Measurements from ENCODE around the gene MRGPRF. TPM values are rescaled to one million over a fixed set of nuclear protein-coding genes. Genes with fewer than 3 reads are reported as not detected.

The MRGPRF gene
- total RNA-seq, 3 donors from 2014 or later: 0.10 to 0.18 TPM; not detected in 1

DNA sequence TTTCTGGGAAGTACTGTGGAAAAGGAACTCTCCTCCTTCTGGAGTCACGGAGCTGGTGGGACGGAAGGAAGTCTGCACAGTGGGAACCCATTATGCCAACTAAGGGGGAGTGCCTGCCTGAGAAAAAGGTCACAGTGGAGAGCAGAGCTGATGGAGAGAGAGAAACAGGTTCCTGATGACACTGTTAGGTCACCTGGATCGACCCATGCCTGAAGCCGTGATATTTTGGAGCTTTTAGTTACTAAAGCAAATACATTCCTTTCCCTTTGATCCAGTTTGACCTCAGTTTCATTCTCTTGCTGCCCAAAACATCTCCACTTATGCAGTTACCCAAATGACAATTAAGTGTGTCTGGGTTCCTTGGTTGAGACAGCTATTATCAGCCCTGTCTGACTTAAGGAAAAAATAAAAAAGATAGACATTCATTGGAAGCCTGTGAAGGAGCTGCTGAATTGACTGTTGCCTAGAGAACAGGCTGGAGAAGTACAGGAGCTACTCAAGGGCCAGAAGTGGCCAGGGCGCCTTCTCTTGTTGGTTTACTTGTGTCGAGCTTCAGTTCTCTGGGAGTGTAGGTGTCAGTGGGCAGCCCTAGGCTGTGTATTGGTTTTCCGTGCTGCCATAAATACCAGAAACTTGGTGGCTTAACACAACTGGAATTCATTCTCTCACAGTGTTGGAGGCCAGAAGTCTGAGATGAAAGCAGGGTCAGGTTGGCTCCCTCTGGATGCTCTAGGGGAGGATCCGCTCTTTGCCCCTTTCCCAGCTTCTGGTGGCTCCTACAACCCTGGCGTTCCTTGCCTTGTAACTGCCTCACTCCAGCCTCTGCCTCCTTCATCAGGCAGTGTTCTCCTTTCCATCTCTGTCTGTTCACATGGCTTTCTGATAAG, 45.9 kb downstream of the MRGPRF start:
- Mint-ChIP-seq H3K36me3 (ENCODE audit: insufficient read depth) (no peaks in the 10 kb centered on the region), H3K9me3 (no peaks in the 10 kb centered on the region), H3K27me3 (ENCODE audit: low read depth) (peaks cover 12% of the 10 kb centered on the region), H3K4me3 (no peak overlapping the region), H3K4me1 (ENCODE audit: low read depth) (peaks cover 32% of the 10 kb centered on the region)
- DNase-seq (no peak), ATAC-seq (no peak)

DNA sequence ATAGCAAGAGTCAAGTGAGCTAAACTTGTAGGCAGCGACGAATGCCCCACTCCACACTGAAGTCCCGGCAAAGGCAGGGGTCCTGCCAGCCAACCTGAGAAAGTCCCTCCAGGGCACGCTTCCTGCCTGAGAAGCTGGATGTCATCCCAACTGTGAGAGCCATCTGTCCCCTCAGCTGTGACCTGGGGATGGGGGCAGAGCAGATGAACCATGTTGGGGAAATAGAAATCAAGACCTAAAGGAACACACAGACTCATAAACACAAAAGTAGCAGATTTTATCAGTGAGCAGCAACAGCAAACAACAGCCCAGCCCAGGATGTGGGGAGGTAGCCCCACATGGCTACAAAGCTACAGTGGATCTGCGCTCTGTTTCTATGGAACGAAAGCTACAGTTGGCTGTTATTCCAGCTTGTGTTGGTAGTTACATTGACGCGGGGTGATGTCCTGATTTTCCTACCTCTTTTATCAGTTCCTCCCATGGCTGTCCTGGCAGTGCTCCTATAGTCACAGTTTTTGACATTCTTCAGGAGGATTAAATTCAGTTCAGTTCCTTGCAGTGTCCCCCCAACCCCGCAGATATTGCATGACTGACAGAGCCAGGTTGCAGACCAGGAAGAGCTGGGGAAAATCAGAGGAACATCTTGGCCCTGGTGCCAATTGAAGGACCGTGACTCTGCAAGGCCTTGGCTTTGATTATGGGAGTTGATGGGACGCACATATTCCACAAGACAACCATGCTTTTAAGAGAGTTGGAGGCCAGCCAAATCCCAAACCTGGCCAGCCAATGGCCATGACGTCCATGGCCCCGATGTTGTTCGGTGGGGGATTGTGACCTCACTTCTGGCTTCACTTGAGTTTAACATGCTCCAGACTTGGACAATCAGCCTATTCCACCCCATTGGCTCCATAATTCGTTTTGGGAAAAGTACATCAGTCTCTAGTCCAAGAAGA, 46.9 kb downstream of the MRGPRF start:
- ATAC-seq (no peak), DNase-seq (no peak)
- no peaks in the 10 kb centered on the region for H3K9me3 Mint-ChIP-seq
- no peak overlapping the region for H3K4me3 Mint-ChIP-seq
- peaks cover 9% of the 10 kb centered on the region for H3K27me3 Mint-ChIP-seq (ENCODE audit: low read depth)
- H3K36me3 Mint-ChIP-seq (ENCODE audit: insufficient read depth): no peaks in the 10 kb centered on the region
- H3K4me1 Mint-ChIP-seq (ENCODE audit: low read depth): peaks cover 32% of the 10 kb centered on the region

DNA sequence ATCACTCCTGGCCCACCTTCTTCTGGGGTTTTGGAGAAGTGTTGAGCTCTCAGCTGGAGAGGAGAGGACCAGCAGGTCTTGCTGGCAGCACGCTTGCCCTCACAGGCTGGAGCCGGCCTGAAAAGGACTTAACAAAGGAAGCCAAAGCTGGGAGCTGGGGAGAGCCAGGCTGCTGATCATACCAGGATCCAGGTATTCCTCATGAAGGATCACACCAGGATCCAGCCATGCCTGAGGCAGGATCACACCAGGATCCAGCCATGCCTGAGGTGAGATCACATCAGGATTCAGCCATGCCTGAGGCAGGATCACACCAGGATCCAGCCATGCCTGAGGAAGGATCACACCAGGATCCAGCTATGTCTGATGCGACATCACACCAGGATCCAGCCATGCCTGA, 49.3 kb downstream of the MRGPRF start:
- H3K27me3 Mint-ChIP-seq (ENCODE audit: low read depth): peaks cover 6% of the 10 kb centered on the region
- no peaks in the 10 kb centered on the region for H3K9me3 Mint-ChIP-seq
- no peaks in the 10 kb centered on the region for H3K36me3 Mint-ChIP-seq (ENCODE audit: insufficient read depth)
- ATAC-seq (no peak), DNase-seq (no peak)
- H3K4me1 Mint-ChIP-seq (ENCODE audit: low read depth): peaks cover 32% of the 10 kb centered on the region
- no peak overlapping the region for H3K4me3 Mint-ChIP-seq

DNA sequence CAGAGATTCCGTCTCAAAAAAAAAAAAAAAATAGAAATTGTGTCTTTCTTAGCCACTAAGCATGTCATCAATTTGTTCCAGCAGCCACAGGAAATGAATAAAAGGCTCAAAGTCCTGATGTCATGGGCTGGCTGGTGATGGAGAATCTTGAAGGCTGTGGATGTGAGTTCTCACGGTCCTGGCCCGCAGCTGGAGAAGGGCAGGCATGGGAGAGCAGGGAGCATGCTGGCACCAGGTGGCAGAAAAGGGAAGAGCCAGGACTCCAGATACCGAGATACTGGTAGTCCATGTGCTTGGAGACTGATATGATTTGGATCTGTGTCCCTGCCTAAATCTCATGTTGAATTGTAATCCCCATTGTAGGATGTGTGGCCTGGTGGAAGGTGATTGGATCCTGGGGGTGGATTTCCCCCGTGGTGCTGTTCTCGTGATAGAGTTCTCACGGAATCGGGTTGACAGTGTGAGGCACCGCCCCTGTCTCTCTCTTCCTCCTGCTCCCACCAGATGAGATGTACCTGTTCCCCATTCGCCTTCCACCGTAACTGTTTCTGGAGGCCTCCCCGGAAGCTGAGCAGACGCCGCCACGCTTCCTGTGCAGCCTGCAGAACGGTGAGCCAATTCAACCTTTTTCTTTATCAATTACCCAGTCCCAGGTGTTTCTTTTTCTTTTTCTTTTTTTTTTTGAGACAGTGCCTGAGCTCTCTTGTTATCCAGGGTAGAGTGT, 50.4 kb downstream of the MRGPRF start:
- peak overlapping the region; percentile 45 for H3K4me3 Mint-ChIP-seq
- H3K36me3 Mint-ChIP-seq (ENCODE audit: insufficient read depth): no peaks in the 10 kb centered on the region
- no peaks in the 10 kb centered on the region for H3K9me3 Mint-ChIP-seq
- peaks cover 31% of the 10 kb centered on the region for H3K4me1 Mint-ChIP-seq (ENCODE audit: low read depth)
- DNase-seq (no peak), ATAC-seq (peak; percentile 46 to 48)
- H3K27me3 Mint-ChIP-seq (ENCODE audit: low read depth): peaks cover 1% of the 10 kb centered on the region

DNA sequence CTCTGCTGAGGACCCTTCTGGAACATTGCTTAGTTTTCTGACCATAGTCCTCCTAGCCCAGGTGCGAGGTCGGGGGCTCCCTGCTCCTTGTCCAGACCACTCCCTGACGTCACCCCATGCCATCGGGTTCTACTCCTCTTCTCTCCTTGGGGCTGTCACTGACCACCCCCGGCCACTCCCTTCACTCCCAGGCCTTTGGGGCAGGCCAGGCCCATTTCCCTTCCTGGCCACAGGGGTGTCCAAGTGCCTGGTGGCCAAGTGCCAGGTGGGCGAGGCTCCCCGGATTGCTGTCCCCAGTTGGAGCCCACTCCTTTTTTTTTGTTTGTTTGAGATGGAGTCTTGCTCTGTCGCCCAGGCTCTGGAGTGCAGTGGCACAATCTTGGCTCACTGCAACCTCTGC, 51.8 kb downstream of the MRGPRF start:
- DNase-seq (no peak), ATAC-seq (no peak)
- Mint-ChIP-seq H3K4me3 (no peak overlapping the region), H3K36me3 (ENCODE audit: insufficient read depth) (no peaks in the 10 kb centered on the region), H3K9me3 (no peaks in the 10 kb centered on the region), H3K4me1 (ENCODE audit: low read depth) (peaks cover 29% of the 10 kb centered on the region), H3K27me3 (ENCODE audit: low read depth) (peaks cover 3% of the 10 kb centered on the region)

DNA sequence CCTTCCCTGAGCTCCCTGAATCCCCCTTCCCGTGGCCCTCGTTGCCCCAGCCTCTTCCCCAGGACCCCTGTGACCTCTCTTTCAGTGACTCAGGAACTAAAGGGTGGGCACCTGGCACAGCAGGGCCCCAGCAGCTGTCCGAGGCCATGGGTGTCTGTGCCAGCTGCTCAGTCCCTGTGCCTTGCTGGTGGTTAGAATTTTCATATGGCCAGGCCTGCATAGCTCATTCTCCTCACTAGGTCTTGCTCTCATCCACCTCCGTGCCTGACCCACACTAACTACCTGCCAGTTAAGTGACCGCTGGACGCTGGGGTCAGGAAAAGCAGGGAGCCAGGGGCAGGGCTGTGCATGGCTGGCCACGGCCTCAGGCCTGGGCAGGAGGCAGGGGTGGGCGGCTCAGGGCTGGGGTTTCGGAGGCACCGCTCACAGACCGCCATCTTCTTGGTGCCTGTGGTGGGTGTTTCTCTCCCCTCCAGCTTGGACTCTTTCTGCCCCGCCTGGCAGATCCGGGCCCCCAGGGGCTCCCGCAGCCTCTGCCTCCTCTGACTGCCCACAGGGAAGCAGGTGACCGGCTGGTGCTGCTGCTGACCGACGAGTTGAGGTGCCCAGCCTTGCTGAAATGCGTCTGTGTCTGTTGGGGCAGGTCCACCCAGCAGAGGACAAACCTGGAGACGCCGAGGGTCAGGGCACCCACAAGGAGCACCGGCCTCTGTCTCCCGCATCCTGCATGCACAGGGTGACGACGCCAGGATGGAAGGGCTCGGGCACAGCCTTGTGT, 52.6 kb downstream of the MRGPRF start:
- peaks cover 3% of the 10 kb centered on the region for H3K27me3 Mint-ChIP-seq (ENCODE audit: low read depth)
- H3K36me3 Mint-ChIP-seq (ENCODE audit: insufficient read depth): no peaks in the 10 kb centered on the region
- H3K9me3 Mint-ChIP-seq: no peaks in the 10 kb centered on the region
- peaks cover 22% of the 10 kb centered on the region for H3K4me1 Mint-ChIP-seq (ENCODE audit: low read depth)
- no peak overlapping the region for H3K4me3 Mint-ChIP-seq
- DNase-seq: no peak
- ATAC-seq: no peak

DNA sequence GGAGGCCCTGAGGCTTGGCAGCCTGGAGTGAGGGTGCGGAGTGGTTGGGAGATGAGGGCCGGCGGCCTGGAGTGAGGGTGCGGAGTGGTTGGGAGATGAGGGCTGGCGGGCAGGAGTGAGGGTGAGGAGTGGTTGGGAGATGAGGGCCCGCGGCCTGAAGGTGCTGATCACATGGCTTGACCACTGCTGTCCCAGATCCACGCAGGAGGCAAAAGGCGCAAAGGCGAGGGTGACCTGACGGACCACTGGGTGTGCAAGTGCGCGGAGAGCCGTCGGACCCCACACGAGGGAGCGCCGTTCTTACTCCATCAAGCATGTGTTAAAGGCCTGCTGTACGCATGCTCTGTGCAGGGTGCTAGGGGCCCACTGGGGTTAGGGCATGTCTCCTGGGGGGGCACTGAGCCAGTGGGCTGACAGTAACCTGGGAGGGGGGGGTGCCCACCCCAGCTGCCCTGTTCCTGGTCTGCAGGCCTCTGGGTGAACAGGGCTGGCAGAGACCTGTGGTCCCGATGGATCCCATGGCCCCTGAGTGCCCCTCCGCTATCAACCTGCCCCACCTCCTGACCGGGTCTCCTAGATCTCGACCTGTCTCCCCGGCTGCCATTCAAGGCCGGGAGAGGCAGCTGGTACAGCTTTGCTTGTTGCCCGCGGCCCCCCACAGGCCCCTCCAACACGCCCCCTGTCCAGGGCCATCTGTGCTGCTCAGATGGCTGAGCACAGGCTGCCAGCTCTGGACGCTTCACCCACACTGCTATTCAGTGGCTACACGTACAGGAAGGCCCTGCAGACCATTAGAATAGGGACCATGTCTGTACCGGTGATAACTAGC, 53.4 kb downstream of the MRGPRF start:
- no peak for ATAC-seq
- Mint-ChIP-seq H3K4me1 (ENCODE audit: low read depth) (peaks cover 20% of the 10 kb centered on the region), H3K9me3 (no peaks in the 10 kb centered on the region), H3K27me3 (ENCODE audit: low read depth) (peaks cover 3% of the 10 kb centered on the region), H3K36me3 (ENCODE audit: insufficient read depth) (no peaks in the 10 kb centered on the region), H3K4me3 (no peak overlapping the region)
- no peak for DNase-seq

DNA sequence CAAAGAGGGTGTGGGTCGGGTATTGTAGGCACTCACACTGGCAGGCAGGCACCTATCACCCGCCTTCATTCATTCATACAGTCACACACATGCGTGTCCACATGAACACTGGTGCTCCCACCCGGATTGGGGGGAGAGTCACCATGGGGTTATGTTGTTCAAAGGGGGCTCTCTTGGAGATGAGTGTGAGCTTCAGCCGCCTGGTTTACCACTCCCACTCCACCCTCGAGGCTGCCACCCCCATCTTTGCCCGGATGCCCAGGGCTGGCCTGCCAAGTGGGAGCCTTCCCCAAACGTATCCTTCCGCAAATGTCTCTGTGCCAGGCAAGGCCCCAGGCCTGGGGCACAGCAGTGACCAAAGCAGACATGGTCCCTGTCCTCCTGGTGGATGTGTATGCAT, 54.8 kb downstream of the MRGPRF start:
- Mint-ChIP-seq H3K27me3 (ENCODE audit: low read depth) (peaks cover 3% of the 10 kb centered on the region), H3K36me3 (ENCODE audit: insufficient read depth) (no peaks in the 10 kb centered on the region), H3K4me3 (no peak overlapping the region), H3K9me3 (no peaks in the 10 kb centered on the region), H3K4me1 (ENCODE audit: low read depth) (peaks cover 14% of the 10 kb centered on the region)
- DNase-seq (no peak), ATAC-seq (no peak)

DNA sequence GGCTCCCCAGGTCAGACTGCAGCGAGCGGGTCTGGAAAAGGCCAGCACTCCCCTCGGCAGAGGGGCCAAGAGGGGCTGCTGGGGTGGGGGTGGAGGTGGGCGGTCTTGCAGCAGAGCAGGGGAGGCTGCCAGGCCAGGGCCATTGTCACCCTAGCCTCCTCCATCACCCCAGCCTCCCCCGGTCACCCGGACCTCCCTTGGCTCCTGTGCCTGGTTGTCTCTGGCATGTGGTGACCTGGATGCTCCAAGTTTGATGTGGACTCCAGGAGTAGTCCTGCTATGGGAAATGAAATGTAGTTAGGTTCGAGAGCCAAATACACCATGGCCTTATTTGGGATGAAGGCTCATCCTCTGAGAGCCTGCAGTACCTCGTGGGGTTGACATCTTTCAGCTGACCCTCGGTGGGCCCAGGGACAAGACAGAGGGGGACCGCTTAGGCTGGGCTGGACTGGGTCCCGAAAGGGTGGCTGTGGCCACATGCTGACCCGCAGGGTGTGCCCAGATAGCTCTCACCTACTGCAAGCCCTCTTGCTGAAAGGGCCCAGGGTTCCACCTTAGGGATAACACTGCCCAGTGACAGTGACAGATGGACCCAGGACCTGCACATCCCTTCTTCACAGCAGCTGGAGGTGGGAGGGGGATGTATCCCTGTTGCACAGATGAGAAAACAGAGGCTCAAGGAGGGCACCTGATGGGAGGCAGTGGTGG, 56.3 kb downstream of the MRGPRF start:
- no peaks in the 10 kb centered on the region for H3K9me3 Mint-ChIP-seq
- H3K27me3 Mint-ChIP-seq (ENCODE audit: low read depth): peaks cover 3% of the 10 kb centered on the region
- H3K36me3 Mint-ChIP-seq (ENCODE audit: insufficient read depth): no peaks in the 10 kb centered on the region
- ATAC-seq (no peak), DNase-seq (no peak)
- H3K4me3 Mint-ChIP-seq: no peak overlapping the region
- H3K4me1 Mint-ChIP-seq (ENCODE audit: low read depth): peaks cover 6% of the 10 kb centered on the region

DNA sequence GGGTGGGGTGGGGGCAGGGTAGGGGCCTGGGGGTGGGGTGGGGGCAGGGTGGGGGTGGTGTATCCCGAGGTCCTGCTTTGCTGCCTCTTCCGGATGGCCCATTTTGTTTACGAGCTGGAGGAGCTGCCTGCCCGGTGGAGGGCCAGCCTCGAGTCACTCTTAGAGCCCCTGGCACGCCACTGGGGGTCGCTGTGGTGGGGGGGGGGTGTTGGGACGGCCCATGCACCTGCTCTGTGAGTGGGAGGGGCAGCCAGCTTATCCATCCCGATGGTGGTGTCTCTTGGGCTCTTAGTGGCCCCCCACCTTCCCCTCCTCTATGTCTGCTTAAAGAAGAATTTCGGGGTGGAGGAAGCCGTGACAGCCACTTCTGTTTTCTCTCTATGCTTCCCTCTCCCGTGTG, 56.9 kb downstream of the MRGPRF start:
- H3K36me3 Mint-ChIP-seq (ENCODE audit: insufficient read depth): no peaks in the 10 kb centered on the region
- no peak for DNase-seq

DNA sequence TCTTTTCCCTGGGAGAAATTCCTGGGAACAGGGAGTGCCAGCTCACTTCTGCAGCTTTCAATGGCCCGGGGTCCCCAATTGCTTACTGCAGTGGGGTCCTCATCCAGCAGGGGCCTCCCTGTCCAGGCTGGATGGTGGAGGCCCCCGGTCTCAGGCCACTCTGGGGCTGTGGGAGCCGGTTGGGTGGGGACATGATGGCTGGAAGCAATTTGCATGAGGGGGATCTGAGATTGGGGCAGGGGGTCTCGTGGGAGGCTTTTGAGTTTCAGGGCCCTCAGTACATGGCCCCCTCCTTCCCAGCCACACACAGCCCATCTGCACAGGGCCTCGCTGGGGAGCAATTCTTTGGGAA, 57.5 kb downstream of the MRGPRF start:
- no peak for DNase-seq
- no peaks in the 10 kb centered on the region for H3K36me3 Mint-ChIP-seq (ENCODE audit: insufficient read depth)
- ATAC-seq: no peak
- no peak overlapping the region for H3K4me3 Mint-ChIP-seq
- H3K4me1 Mint-ChIP-seq (ENCODE audit: low read depth): peaks cover 6% of the 10 kb centered on the region
- H3K9me3 Mint-ChIP-seq: no peaks in the 10 kb centered on the region
- H3K27me3 Mint-ChIP-seq (ENCODE audit: low read depth): peaks cover 3% of the 10 kb centered on the region

More for the DNA sequence above, 56.9 kb downstream of the MRGPRF start:
- Mint-ChIP-seq H3K27me3 (ENCODE audit: low read depth) (peaks cover 3% of the 10 kb centered on the region), H3K4me3 (no peak overlapping the region), H3K9me3 (no peaks in the 10 kb centered on the region), H3K4me1 (ENCODE audit: low read depth) (peaks cover 6% of the 10 kb centered on the region)
- ATAC-seq: peak in 1 of 2 donors; percentile 56

DNA sequence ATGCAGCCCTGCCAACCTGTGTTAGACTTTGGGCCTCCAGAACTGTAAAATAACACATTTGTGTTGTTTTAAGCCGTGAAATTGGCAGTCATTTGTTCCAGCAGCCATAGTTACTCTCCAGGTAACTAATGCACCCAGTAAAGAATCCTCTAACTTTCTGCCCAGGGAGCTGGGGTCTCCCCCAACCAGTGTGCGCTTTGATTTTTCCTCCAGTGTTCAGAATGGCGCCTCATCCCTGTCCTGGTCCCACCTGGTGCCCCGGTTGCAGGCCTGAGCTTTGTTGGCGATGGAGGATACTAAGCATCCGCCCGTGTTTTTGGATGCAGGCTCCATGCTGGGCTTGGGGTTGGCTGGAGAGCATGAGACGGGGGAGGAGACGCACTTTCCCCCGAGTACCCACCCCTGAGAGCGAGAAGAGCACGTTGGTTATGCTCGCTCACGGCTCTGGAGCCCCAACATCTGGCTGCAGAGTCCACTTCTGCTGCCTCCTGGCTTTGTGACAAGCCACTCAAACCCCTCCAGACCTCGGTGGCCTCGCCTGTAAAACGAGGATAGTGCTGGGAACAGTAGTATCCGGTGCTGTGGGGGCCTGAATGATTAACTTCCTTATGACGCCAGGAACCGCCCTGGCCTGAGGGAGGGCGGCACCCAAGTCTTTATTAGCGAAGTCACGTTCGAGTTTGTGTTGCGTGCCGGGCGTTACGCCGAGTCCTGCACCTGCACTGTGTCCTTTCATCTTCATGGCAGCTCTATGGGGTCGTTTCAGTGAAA, 58.0 kb downstream of the MRGPRF start:
- no peak overlapping the region for H3K4me3 Mint-ChIP-seq
- peaks cover 3% of the 10 kb centered on the region for H3K27me3 Mint-ChIP-seq (ENCODE audit: low read depth)
- H3K4me1 Mint-ChIP-seq (ENCODE audit: low read depth): peaks cover 6% of the 10 kb centered on the region
- DNase-seq (no peak), ATAC-seq (no peak)
- no peaks in the 10 kb centered on the region for H3K9me3 Mint-ChIP-seq
- no peaks in the 10 kb centered on the region for H3K36me3 Mint-ChIP-seq (ENCODE audit: insufficient read depth)

Measured in activated T-cell treated with anti-CD3 and anti-CD28 coated beads, Interleukin-2, amount 50 U/mL, for 4 hours (primary cell).